ENCODE data around the gene MARCHF2.
"Not testable (repeated sequence)": the region's sequence is repeated elsewhere in the genome, so short reads cannot be mapped to it uniquely, and the experiment has no call there.

Gene MARCHF2

DNA sequence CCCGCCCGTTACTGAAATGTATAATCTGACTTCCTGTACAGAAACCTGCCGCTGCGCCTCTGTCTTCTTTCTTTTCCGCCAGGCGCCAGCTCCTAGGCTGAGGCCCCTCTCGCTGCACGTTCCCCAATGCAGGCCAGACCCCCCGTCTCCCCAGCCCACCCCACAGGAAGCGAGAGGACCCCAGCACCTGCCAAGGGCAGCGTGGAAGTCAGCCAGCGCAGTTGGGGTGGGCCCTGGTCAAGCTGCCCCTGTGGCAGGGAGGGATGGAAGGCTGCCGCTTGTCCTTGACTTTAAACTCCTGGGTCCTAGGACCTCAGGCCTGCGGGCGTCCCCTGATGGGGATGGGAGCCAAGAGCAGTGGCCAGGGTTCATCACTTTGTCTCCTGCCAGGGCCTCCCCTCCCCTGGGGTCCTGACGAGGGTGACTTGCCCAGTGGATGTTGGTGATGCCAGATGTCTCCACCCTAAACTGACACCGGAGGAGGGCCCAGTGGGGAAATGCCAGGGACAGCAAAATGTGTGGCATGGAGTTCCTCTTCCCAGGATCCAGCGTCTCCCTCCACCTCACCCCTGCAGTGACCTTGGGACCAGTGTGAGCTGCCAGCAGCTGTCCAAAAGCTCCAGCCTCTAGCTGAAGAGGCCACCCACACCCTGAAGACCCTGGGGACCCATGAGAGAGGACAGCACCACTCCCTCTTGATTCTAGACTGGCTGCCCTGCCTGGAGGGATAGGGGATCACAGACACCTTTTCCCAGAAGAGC lies 8.5 kb upstream of the MARCHF2 start:
- Histone ChIP-seq H3K27ac (no peak overlapping the region), H3K9me3 (no peaks in the 10 kb centered on the region), H3K4me2 (no peak overlapping the region), H3K4me3 (no peak overlapping the region), H4K20me1 (peaks cover 8% of the 10 kb centered on the region), H3K27me3 (no peaks in the 10 kb centered on the region), H3K36me3 (peaks cover 57% of the 10 kb centered on the region), H3K4me1 (no peaks in the 10 kb centered on the region), H3K9ac (no peak overlapping the region)
- TF ChIP-seq Cebpa-rat (IDR thresholded peaks at IDR 0.05): no peak

DNA sequence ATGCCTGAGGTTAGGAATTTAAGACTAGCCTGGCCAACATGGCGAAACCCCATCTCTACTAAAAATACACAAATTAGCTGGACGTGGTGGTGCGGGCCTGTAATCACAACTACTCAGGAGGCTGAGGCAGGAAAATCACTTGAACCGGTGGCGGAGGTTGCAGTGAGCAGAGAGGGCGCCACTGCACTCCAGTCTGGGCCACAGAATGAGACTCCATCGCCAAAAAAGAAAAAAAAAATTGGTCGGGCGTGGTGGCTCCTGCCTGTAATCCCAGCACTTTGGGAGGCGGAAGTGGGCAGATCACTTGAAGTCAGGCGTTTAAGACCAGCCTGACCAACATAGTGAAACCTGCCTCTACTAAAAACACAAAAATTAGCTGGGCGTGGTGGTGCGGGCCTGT lies 2.4 kb upstream of the MARCHF2 start:
- H3K4me1 ChIP-seq, H3K4me3 ChIP-seq, H3K27me3 ChIP-seq, H3K4me2 ChIP-seq, H3K27ac ChIP-seq, H4K20me1 ChIP-seq, H3K9me3 ChIP-seq, H3K9ac ChIP-seq, H3K36me3 ChIP-seq: not testable (repeated sequence)

DNA sequence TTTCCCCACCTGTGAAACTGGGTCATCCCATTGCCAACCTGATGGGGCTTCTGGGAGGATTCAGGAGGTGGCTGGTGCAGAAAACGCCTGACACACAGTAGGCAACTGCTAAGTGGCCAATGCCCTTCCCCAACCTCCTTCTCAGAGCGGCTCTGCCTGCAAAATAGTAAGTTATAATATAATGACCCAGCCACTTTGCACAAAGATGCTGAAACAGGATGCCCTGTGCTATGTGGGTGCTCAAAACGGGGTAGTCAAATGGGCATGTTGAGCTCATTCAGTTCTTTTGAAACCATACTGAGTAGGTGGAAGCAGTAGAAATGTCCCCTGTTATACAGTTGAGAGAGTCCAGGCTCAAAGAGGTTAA lies 507 bp downstream of the MARCHF2 start:
- Histone ChIP-seq H3K4me2 (peak overlapping the region; percentile 100), H3K36me3 (no peaks in the 10 kb centered on the region), H3K9me3 (no peaks in the 10 kb centered on the region), H3K27ac (peak overlapping the region; percentile 82), H3K27me3 (no peaks in the 10 kb centered on the region), H3K4me3 (peak overlapping the region; percentile 90), H3K9ac (peak overlapping the region; percentile 86), H3K4me1 (peaks cover 7% of the 10 kb centered on the region), H4K20me1 (no peaks in the 10 kb centered on the region)
- TF ChIP-seq Cebpa-rat (IDR thresholded peaks at IDR 0.05): no peak

DNA sequence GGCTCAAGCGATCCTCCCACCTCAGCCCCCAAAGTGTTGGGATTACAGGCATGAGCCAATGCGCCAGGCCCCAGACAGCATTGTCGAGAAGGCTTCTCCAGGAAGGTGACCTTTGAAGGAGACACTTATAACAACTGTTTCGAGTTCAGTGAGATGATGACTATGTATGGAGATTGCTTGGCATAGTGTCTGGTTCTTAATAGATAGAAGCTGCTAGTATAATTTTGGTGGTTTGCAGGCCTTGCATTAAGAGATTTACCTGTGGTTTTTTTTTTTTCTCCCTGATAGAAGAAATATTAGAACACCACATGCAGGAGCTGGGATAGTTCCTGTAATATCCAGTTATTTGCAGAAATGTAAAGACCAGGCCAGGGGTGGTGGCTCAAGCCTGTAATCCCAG lies 3.7 kb downstream of the MARCHF2 start:
- Histone ChIP-seq H3K9ac (no peak overlapping the region), H3K4me1 (peaks cover 7% of the 10 kb centered on the region), H3K27me3 (no peaks in the 10 kb centered on the region), H3K36me3 (peaks cover 2% of the 10 kb centered on the region; the same call in 1 of the 2 replicates), H3K4me3 (no peak overlapping the region), H3K9me3 (no peaks in the 10 kb centered on the region), H3K4me2 (no peak overlapping the region), H3K27ac (no peak overlapping the region), H4K20me1 (no peaks in the 10 kb centered on the region)
- TF ChIP-seq Cebpa-rat (IDR thresholded peaks at IDR 0.05): no peak

DNA sequence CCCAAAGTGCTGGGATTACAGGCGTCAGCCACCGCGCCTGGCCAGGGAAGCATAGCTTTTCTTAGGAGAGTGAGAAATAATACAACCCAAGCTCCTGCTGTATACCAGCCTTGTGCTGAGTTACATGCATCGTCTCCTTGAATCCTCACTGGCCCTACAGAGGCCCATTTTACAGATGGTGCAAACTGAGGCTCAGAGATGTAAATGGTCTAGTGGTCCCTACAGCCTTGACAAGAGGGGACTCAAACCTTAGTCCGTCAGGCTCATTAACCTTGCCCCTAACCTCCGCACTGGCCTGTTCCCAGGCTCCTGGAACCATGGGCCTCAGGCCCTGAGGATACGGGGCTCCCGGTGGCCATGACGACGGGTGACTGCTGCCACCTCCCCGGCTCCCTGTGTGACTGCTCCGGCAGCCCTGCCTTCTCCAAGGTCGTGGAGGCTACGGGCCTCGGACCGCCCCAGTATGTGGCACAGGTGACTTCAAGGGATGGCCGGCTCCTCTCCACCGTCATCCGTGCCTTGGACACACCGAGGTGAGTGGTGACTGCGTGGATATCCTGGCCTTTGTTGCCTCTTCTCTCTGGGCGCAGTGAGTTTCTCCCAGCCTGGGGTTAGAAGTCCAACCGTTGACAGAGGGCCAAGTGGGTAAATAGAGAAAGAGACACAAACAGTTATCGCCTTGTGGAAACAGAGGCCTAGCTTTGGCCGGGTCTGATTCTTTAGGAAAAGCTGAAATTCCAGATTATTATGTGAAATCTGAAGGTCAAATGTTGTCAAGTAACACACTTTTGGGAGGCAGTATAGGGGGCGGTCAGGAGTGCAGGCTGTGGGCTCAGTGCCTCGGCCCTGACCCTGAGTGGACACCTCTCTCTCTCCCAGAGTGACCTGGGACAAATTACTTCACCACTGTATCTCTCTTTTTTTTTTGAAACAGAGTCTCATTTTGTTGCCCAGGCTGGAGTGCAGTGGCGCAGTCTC lies 8.7 kb downstream of the MARCHF2 start:
- no peak overlapping the region for H3K4me2 ChIP-seq
- no peaks in the 10 kb centered on the region for H3K27me3 ChIP-seq
- H3K27ac ChIP-seq: no peak overlapping the region
- H3K4me1 ChIP-seq: peaks cover 9% of the 10 kb centered on the region
- H4K20me1 ChIP-seq: no peaks in the 10 kb centered on the region
- no peaks in the 10 kb centered on the region for H3K9me3 ChIP-seq
- no peak for TF ChIP-seq Cebpa-rat (IDR thresholded peaks at IDR 0.05)
- no peak overlapping the region for H3K9ac ChIP-seq
- no peak overlapping the region for H3K4me3 ChIP-seq
- H3K36me3 ChIP-seq: peaks cover 6% of the 10 kb centered on the region; the same call in 1 of the 2 replicates

DNA sequence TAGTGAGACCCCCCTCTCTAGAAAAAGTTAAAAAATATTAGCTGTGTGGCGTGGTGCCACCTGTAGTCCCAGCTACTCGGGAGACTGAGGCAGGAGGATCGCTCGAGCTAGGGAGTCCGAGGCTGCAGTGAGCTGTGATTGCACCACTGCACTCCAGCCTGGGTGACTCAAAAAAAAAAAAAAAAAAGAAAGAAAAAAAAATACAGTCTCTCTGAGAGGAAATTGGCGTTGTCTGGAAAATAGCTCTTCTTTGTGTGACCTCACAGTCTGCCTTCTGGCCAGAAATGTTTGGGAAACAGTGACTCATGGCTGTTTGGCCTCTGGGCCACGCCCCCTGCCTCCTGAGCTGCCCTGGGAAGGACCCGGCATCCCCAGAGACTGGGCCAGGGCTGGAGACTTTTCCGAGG lies 10.7 kb downstream of the MARCHF2 start:
- peaks cover 6% of the 10 kb centered on the region; the same call in 1 of the 2 replicates for H3K36me3 ChIP-seq
- H3K9me3 ChIP-seq: no peaks in the 10 kb centered on the region
- no peak overlapping the region for H3K4me3 ChIP-seq
- no peaks in the 10 kb centered on the region for H3K27me3 ChIP-seq
- TF ChIP-seq Cebpa-rat (IDR thresholded peaks at IDR 0.05): no peak
- H4K20me1 ChIP-seq: no peaks in the 10 kb centered on the region
- peaks cover 9% of the 10 kb centered on the region for H3K4me1 ChIP-seq
- H3K27ac ChIP-seq: no peak overlapping the region
- H3K9ac ChIP-seq: peak overlapping the region; percentile 8; the same call in 1 of the 2 replicates
- H3K4me2 ChIP-seq: peak overlapping the region; percentile 23

DNA sequence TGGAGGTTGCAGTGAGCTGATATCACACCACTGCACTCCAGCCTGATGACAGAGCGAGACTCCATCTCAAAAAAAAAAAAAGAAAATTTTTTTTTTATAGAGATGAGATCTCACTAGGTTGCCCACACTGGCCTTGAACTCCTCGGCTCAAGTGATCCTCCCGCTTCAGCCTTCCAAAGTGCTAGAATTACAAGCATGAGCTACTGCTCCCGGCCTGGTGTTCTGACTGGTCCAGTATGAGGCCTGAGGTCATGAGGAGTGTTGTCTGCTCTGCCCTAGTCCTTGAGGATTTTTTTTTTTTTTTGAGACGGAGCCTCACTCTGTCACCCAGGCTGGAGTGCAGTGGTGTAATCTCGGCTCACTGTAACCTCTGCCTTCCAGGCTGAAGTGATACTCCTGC lies 12.2 kb downstream of the MARCHF2 start:
- not testable (repeated sequence) for H3K27me3 ChIP-seq, H3K4me2 ChIP-seq, H3K4me3 ChIP-seq, H3K4me1 ChIP-seq, H3K9me3 ChIP-seq, H3K9ac ChIP-seq, H3K27ac ChIP-seq, H4K20me1 ChIP-seq, H3K36me3 ChIP-seq

DNA sequence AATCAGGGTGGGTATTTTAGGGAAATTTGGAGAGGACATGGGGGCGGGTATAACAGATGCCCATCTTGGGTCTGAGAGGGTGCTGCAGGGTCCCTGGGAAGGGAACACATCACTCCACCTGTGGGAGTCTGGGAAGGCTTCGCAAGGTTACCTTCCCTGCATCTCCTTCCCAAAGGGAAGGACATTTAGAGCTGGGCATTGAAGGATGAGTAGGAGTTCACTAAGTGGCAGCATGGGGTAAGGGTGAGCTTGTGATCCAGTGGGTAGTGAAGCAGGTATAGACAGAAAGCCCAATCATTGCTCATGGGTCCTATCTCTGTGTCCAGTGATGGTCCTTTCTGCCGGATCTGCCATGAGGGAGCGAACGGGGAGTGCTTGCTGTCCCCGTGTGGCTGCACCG lies 13.2 kb downstream of the MARCHF2 start:
- H3K9me3 ChIP-seq: no peaks in the 10 kb centered on the region
- H3K9ac ChIP-seq: no peak overlapping the region
- no peaks in the 10 kb centered on the region for H3K27me3 ChIP-seq
- peaks cover 9% of the 10 kb centered on the region for H3K4me1 ChIP-seq
- H3K4me2 ChIP-seq: no peak overlapping the region
- no peak for TF ChIP-seq Cebpa-rat (IDR thresholded peaks at IDR 0.05)
- no peak overlapping the region for H3K27ac ChIP-seq
- H3K4me3 ChIP-seq: no peak overlapping the region
- H4K20me1 ChIP-seq: no peaks in the 10 kb centered on the region
- H3K36me3 ChIP-seq: peaks cover 10% of the 10 kb centered on the region; the same call in 1 of the 2 replicates

DNA sequence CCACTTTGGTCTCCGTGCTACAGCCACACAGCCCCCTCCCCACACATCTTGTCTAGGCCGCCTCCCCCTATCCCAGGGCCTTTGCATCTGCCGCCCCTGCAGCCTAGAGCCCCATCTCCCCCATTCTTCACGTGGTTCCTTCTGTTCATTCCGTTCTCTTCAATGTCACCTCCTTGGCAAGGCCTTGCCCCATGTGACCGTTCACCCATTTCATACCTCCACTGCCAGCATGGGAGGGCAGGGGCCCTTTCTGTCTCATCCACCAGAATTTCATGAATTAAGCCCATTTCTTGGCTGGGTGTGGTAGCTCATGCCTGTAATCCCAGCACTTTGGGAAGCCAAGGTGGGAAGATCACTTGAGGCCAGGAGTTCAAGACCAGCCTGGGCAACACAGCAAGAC lies 15.9 kb downstream of the MARCHF2 start:
- H3K4me3 ChIP-seq: no peak overlapping the region
- H3K9me3 ChIP-seq: no peaks in the 10 kb centered on the region
- TF ChIP-seq Cebpa-rat (IDR thresholded peaks at IDR 0.05): no peak
- no peak overlapping the region for H3K27ac ChIP-seq
- H3K9ac ChIP-seq: no peak overlapping the region
- no peak overlapping the region for H3K4me2 ChIP-seq
- peaks cover 3% of the 10 kb centered on the region for H3K4me1 ChIP-seq
- no peaks in the 10 kb centered on the region for H4K20me1 ChIP-seq
- H3K36me3 ChIP-seq: peaks cover 4% of the 10 kb centered on the region; the same call in 1 of the 2 replicates
- H3K27me3 ChIP-seq: no peaks in the 10 kb centered on the region

DNA sequence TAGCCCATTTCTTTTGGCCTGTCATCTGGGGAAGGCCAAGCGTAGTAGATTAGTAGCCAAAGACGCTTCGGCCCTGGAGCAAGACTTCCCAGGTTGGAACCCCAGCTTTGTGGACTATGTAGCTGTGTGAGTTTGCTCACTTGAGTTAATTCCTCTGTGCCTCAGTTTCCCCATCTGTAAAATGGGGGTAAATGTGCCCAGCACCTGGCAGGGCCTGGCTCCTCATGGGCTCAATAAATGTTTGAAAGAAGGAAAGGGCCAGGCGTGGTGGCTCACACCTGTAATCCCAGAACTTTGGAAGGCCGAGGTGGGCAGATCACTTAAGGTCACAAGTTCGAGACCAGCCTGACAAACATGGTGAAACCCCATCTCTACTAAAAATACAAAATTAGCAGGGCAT lies 16.7 kb downstream of the MARCHF2 start:
- no peak for TF ChIP-seq Cebpa-rat (IDR thresholded peaks at IDR 0.05)
- H3K9me3 ChIP-seq: no peaks in the 10 kb centered on the region
- H3K36me3 ChIP-seq: peaks cover 4% of the 10 kb centered on the region; the same call in 1 of the 2 replicates
- no peaks in the 10 kb centered on the region for H4K20me1 ChIP-seq
- no peak overlapping the region for H3K27ac ChIP-seq
- H3K4me3 ChIP-seq: no peak overlapping the region
- H3K27me3 ChIP-seq: no peaks in the 10 kb centered on the region
- H3K4me2 ChIP-seq: no peak overlapping the region
- H3K4me1 ChIP-seq: no peaks in the 10 kb centered on the region
- no peak overlapping the region for H3K9ac ChIP-seq
